K562 (cell line): ENCODE measurements around the gene MSANTD4. TPM values are rescaled to one million over a fixed set of nuclear protein-coding genes. Genes with fewer than 3 reads are reported as not detected.

Experiments
- CTBP1 ChIP-seq: fragments of 450-650 bp; IDR thresholded peaks from 2 replicates; pipeline ENCODE4 v1.6.1; 2016; ENCODE audit warnings: borderline replicate concordance
- FOXK2 ChIP-seq, 2 experiments: fragments of 450-650 bp; IDR thresholded peaks in 1 of 2; conservative IDR thresholded peaks in 1 of 2; 2 replicates each; pipeline ENCODE4 v1.6.1; 2016; ENCODE audit warnings: low read depth in 2 of 2, mild to moderate bottlenecking in 1 of 2
- FOXM1 ChIP-seq, 2 experiments: fragments of 450-650 bp in 1 of 2; sonication (generic) in 1 of 2; formaldehyde crosslinking in 1 of 2; IDR thresholded peaks; 2 replicates each; pipeline versions ENCODE4 v1.6.1 to v1.9.0; 2017 to 2022; ENCODE audit warnings: low read depth in 2 of 2, mild to moderate bottlenecking in 2 of 2, missing genetic modification reagents in 1 of 2, moderate library complexity in 1 of 2
- GABPA ChIP-seq: fragments of 200-800 bp; sonication (Bioruptor generic); conservative IDR thresholded peaks from 2 replicates; pipeline ENCODE4 v1.6.1; 2016; ENCODE audit warnings: low read depth, missing genetic modification characterization, missing compliant biosample characterization
- HDAC6 ChIP-seq: IDR thresholded peaks from 2 replicates; pipeline ENCODE4 v1.6.1; 2012; ENCODE audit warnings: low read depth, mild to moderate bottlenecking, control low read depth, inconsistent platforms, low read length, moderate library complexity
- JUN ChIP-seq, 2 experiments: sonication (generic) in 1 of 2; formaldehyde crosslinking in 1 of 2; IDR thresholded peaks; 2 replicates each; pipeline versions ENCODE4 v1.6.1 to v1.8.0; 2012 to 2022; ENCODE audit warnings: borderline replicate concordance in 2 of 2, mild to moderate bottlenecking in 2 of 2, improper control_type of control experiment in 1 of 2, low read depth in 1 of 2, low read length in 1 of 2, missing genetic modification reagents in 1 of 2
- NCOA4 ChIP-seq: fragments of 450-650 bp; IDR thresholded peaks from 2 replicates; pipeline ENCODE4 v1.6.1; 2018; ENCODE audit warnings: mild to moderate bottlenecking; ENCODE audit not compliant: partially characterized antibody
- NR2C1 ChIP-seq, 2 experiments: fragments of 450-650 bp; IDR thresholded peaks; 2 replicates each; pipeline ENCODE4 v1.6.1; 2017; ENCODE audit warnings: mild to moderate bottlenecking in 2 of 2, antibody characterized with exemption in 1 of 2, inconsistent platforms in 1 of 2, missing compliant biosample characterization in 1 of 2, missing genetic modification characterization in 1 of 2
- PRMT5 ChIP-seq: sonication (generic); formaldehyde crosslinking; IDR thresholded peaks from 2 replicates; pipeline ENCODE4 v1.5.0; 2020; ENCODE audit warnings: missing genetic modification reagents
- PTTG1 ChIP-seq: fragments of 450-650 bp; IDR thresholded peaks from 2 replicates; pipeline ENCODE4 v1.6.1; 2016; ENCODE audit warnings: low read depth, mild to moderate bottlenecking, missing genetic modification characterization, missing compliant biosample characterization
- SMARCB1 ChIP-seq: IDR thresholded peaks from 2 replicates; pipeline ENCODE4 v1.6.1; 2011; ENCODE audit warnings: improper control_type of control experiment, low read depth; ENCODE audit not compliant: insufficient read length
- SRSF9 ChIP-seq: fragments of 200-400 bp; formaldehyde crosslinking; IDR thresholded peaks from 2 replicates; pipeline ENCODE4 v1.6.1; 2017; ENCODE audit warnings: low read depth, low read length, borderline replicate concordance
- TEAD4 ChIP-seq, 2 experiments: sonication (generic) in 1 of 2; formaldehyde crosslinking in 1 of 2; IDR thresholded peaks; 2 replicates each; pipeline versions ENCODE4 v1.6.1 to v1.8.0; 2012 to 2022; ENCODE audit warnings: borderline replicate concordance in 1 of 2, inconsistent platforms in 1 of 2, low read length in 1 of 2, mild to moderate bottlenecking in 1 of 2, missing genetic modification reagents in 1 of 2
- XRCC5 ChIP-seq: fragments of 200-400 bp; formaldehyde crosslinking; IDR thresholded peaks from 2 replicates; pipeline ENCODE4 v1.6.1; 2017; ENCODE audit warnings: low read depth, mild to moderate bottlenecking, low read length
- ZNF134 ChIP-seq: fragments of 250-450 bp; sonication (Bioruptor Pico); conservative IDR thresholded peaks from 2 replicates; pipeline ENCODE4 v1.4.0; 2020
- ZNF253 ChIP-seq: fragments of 250-450 bp; sonication (Bioruptor Pico); conservative IDR thresholded peaks from 2 replicates; pipeline ENCODE4 v1.6.1; 2021; ENCODE audit warnings: mild to moderate bottlenecking
- ZNF354B ChIP-seq: fragments of 250-450 bp; sonication (Bioruptor Pico); IDR thresholded peaks from 2 replicates; pipeline ENCODE4 v1.4.0; 2020
- polyA plus RNA-seq, 8 experiments: library from polyadenylated mRNA; depleted of rRNA in 4 of 8; stranded (reverse) in 5 of 8; unstranded in 3 of 8; fragments of >200 nt; fragmentation: Nextera tagmentation in 2 of 8; fragmentation: Illumina TruSeq in 1 of 8; extraction: Ambion mirVana in 2 of 8; extraction: Trizol in 1 of 8; gene quantifications; 2 replicates each; pipeline versions ENCODE4 v1.2.1 to v1.2.3, GENCODE V29; 2011 to 2014; ENCODE audit warnings: inconsistent platforms in 1 of 8, missing spikeins in 1 of 8
- total RNA-seq, 7 experiments: library from RNA; depleted of rRNA in 6 of 7; stranded (reverse); fragments of >200 nt in 6 of 7; fragmentation: Illumina TruSeq in 2 of 7; extraction: Trizol in 2 of 7; gene quantifications; 2 replicates each; pipeline versions ENCODE4 v1.2.1 to v1.2.3, GENCODE V29; 2011 to 2021; ENCODE audit warnings: low replicate concordance in 1 of 7
- TF ChIP-seq, protein P1 (sequence below): fragments of 250-450 bp; sonication (Bioruptor Pico); IDR thresholded peaks from 2 replicates; pipeline ENCODE4 v1.9.0; 2021; ENCODE audit warnings: mild to moderate bottlenecking, inconsistent platforms
- TF ChIP-seq, protein P2 (sequence below): IDR thresholded peaks from 2 replicates; pipeline ENCODE4 v1.6.1; 2012; ENCODE audit warnings: low read depth, low read length, improper control_type of control experiment, borderline replicate concordance
- TF ChIP-seq, protein P3 (sequence below): fragments of 250-450 bp; sonication (Bioruptor Pico); IDR thresholded peaks from 2 replicates; pipeline ENCODE4 v1.8.0; 2022; ENCODE audit warnings: moderate library complexity, mild to moderate bottlenecking, inconsistent platforms
- TF ChIP-seq, protein P4 (sequence below): fragments of 250-450 bp; sonication (Bioruptor Pico); IDR thresholded peaks from 2 replicates; pipeline ENCODE4 v1.5.0; 2021

The MSANTD4 gene
- total and polyA plus RNA-seq, 9 of the 15 experiments (the other 6 are each of a cell fraction or from before 2014, with no cell fraction given), result 5.0 to 16.4 (median 10.2) TPM

DNA sequence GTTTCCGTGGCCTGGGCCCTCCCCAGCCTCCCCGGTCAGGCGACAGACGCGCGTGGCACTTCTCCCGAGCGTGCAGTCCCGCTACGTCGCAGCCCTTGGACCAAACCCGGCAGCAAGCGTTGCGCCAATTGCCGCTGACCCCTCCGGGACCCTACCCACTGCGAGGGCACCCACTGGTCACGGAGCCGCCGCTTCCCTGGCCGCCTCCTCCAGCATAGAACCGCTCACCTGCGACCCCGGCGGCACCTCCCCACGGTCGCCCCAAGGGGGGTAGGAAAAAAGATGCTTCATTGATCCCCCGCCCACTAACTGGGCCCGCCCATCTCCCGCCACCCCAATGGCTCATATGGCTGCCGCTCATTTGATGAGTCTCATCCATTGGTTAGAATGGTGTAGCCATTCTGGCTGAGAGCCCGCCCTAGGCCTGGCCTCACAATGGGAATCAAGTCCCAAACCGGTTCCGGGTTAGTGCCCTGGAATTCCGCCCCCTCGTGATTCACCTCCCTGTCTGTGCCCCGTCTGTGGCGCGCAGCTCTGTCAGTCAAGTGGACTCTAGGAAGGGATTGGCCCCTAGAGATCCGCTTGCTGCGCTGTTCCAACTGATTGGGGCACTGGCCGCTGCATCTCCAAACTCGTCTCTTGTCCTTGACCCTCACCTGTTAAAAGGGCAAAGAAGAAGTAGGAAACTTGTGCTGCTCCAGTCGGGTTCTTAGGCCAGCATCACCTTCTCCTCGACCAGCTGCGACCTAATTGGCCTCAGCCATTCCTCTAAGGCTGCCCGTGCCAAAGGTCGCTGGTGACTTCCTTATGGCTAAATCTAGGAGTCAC lies at the start of gene MSANTD4 (continued):
- TF ChIP-seq, protein P1, sequence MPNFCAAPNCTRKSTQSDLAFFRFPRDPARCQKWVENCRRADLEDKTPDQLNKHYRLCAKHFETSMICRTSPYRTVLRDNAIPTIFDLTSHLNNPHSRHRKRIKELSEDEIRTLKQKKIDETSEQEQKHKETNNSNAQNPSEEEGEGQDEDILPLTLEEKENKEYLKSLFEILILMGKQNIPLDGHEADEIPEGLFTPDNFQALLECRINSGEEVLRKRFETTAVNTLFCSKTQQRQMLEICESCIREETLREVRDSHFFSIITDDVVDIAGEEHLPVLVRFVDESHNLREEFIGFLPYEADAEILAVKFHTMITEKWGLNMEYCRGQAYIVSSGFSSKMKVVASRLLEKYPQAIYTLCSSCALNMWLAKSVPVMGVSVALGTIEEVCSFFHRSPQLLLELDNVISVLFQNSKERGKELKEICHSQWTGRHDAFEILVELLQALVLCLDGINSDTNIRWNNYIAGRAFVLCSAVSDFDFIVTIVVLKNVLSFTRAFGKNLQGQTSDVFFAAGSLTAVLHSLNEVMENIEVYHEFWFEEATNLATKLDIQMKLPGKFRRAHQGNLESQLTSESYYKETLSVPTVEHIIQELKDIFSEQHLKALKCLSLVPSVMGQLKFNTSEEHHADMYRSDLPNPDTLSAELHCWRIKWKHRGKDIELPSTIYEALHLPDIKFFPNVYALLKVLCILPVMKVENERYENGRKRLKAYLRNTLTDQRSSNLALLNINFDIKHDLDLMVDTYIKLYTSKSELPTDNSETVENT (CRISPR knock-in tag), result no peak
- no peak for TF ChIP-seq HDAC6
- no peak for TF ChIP-seq SRSF9
- no peak for TF ChIP-seq NCOA4
- TF ChIP-seq CTBP1, result peak; percentile 92
- TF ChIP-seq JUN (IDR thresholded peaks at IDR 0.05; ENCODE audit: borderline replicate concordance, low read depth, low read length), result peak; percentile 43; the same call in 1 of the 2 replicates
- TF ChIP-seq JUN (CRISPR knock-in tag; IDR thresholded peaks at IDR 0.05; ENCODE audit: borderline replicate concordance), result no peak
- 0 out of 2 replicates have a peak, but pooled peaks have one; percentile 18 for TF ChIP-seq ZNF134 (CRISPR knock-in tag)
- 0 out of 4 replicates have a peak, but pooled peaks have one; percentile 35 to 59 for TF ChIP-seq FOXK2 (conservative IDR thresholded peaks at IDR 0.05 in 1 of 2, IDR thresholded peaks at IDR 0.05 in 1 of 2; ENCODE audit: low read depth in 2 of 2)
- no peak for TF ChIP-seq PRMT5 (CRISPR knock-in tag)
- TF ChIP-seq, protein P2, sequence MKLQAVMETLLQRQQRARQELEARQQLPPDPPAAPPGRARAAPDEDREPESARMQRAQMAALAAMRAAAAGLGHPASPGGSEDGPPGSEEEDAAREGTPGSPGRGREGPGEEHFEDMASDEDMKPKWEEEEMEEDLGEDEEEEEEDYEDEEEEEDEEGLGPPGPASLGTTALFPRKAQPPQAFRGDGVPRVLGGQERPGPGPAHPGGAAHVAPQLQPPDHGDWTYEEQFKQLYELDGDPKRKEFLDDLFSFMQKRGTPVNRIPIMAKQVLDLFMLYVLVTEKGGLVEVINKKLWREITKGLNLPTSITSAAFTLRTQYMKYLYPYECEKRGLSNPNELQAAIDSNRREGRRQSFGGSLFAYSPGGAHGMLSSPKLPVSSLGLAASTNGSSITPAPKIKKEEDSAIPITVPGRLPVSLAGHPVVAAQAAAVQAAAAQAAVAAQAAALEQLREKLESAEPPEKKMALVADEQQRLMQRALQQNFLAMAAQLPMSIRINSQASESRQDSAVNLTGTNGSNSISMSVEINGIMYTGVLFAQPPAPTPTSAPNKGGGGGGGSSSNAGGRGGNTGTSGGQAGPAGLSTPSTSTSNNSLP, result peak; percentile 59; the same call in 1 of the 2 replicates
- no peak for TF ChIP-seq ZNF253
- TF ChIP-seq TEAD4 (IDR thresholded peaks at IDR 0.05; ENCODE audit: low read length), result peak; percentile 79
- no peak for TF ChIP-seq TEAD4 (CRISPR knock-in tag; IDR thresholded peaks at IDR 0.05; ENCODE audit: borderline replicate concordance)
- TF ChIP-seq, protein P3, sequence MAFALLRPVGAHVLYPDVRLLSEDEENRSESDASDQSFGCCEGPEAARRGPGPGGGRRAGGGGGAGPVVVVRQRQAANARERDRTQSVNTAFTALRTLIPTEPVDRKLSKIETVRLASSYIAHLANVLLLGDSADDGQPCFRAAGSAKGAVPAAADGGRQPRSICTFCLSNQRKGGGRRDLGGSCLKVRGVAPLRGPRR (CRISPR knock-in tag), result no peak
- no peak for TF ChIP-seq ZNF354B
- peak; percentile 97 for TF ChIP-seq GABPA (tag)
- no peak for TF ChIP-seq PTTG1
- no peak; the same call in 1 of the 2 replicates for TF ChIP-seq XRCC5
- peak; percentile 99 for TF ChIP-seq NR2C1 (IDR thresholded peaks at IDR 0.05)
- TF ChIP-seq NR2C1 (tag; IDR thresholded peaks at IDR 0.05), result peak; percentile 99
- TF ChIP-seq FOXM1 (IDR thresholded peaks at IDR 0.05; ENCODE audit: low read depth), result peak; percentile 79
- TF ChIP-seq FOXM1 (CRISPR knock-in tag; IDR thresholded peaks at IDR 0.05; ENCODE audit: low read depth), result no peak
- TF ChIP-seq, protein P4, sequence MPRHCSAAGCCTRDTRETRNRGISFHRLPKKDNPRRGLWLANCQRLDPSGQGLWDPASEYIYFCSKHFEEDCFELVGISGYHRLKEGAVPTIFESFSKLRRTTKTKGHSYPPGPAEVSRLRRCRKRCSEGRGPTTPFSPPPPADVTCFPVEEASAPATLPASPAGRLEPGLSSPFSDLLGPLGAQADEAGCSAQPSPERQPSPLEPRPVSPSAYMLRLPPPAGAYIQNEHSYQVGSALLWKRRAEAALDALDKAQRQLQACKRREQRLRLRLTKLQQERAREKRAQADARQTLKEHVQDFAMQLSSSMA, result no peak
- no peak for TF ChIP-seq SMARCB1
